Subcutaneous abdominal adipose tissue (tissue), 5 donors: ENCODE measurements around the gene PPP2R5C.

ENCODE experiments used
- H3K27ac ChIP-seq: one replicate; pipeline ENCODE4 v1.7.0; 2013; ENCODE audit warnings: low read depth, mild to moderate bottlenecking, inconsistent platforms, low read length, moderate library complexity
- H3K27me3 ChIP-seq, 5 donors: one replicate each; pipeline ENCODE4 v1.7.0; 2013; ENCODE audit warnings: low read length in 5 of 5, inconsistent platforms in 1 of 5; ENCODE audit not compliant: control insufficient read depth in 5 of 5, insufficient read depth in 4 of 5
- H3K36me3 ChIP-seq, 5 donors: one replicate each; pipeline ENCODE4 v1.7.0; 2013; ENCODE audit warnings: low read length in 5 of 5; ENCODE audit not compliant: control insufficient read depth in 5 of 5, insufficient read depth in 5 of 5
- H3K4me1 ChIP-seq, 5 donors: one replicate each; pipeline ENCODE4 v1.7.0; 2013; ENCODE audit warnings: low read length in 5 of 5, mild to moderate bottlenecking in 3 of 5, moderate library complexity in 1 of 5; ENCODE audit not compliant: control insufficient read depth in 5 of 5, insufficient read depth in 5 of 5
- H3K4me3 ChIP-seq, 5 donors: one replicate each; pipeline ENCODE4 v1.7.0; 2013; ENCODE audit warnings: low read length in 5 of 5, low read depth in 1 of 5
- H3K9ac ChIP-seq, 5 donors: one replicate each; pipeline ENCODE4 v1.7.0; 2013; ENCODE audit warnings: low read length in 5 of 5, mild to moderate bottlenecking in 4 of 5, moderate library complexity in 3 of 5
- H3K9me3 ChIP-seq, 5 donors: one replicate each; pipeline ENCODE4 v1.7.0; 2013; ENCODE audit warnings: low read length in 5 of 5; ENCODE audit not compliant: control insufficient read depth in 5 of 5
- donor health status: healthy.
- donor health status: healthy.
- donor health status: healthy.
- donor health status: healthy.
- donor health status: healthy.

Gene PPP2R5C

GRCh38 chr14:101844219-101844618 is 82.7 kb downstream of the PPP2R5C start:
- Histone ChIP-seq H3K27ac (no peak overlapping the region), H3K9me3 (no peaks in the 10 kb centered on the region), H3K36me3 (peaks cover 0 to 12% (median 0%) of the 10 kb centered on the region in 5 donors), H3K4me3 (peak overlapping the region in 1 of 5 donors; percentile 19), H3K9ac (no peak overlapping the region), H3K4me1 (peaks cover 2 to 19% (median 12%) of the 10 kb centered on the region in 5 donors), H3K27me3 (no peaks in the 10 kb centered on the region)

- Histone ChIP-seq H3K36me3 (peaks cover 0 to 12% (median 0%) of the 10 kb centered on the region in 5 donors), H3K4me1 (peaks cover 2 to 19% (median 12%) of the 10 kb centered on the region in 5 donors), H3K4me3 (no peak overlapping the region), H3K9ac (no peak overlapping the region), H3K27me3 (no peaks in the 10 kb centered on the region), H3K9me3 (no peaks in the 10 kb centered on the region), H3K27ac (no peak overlapping the region)
Observed at GRCh38 chr14:101844751-101845150, 83.2 kb downstream of the PPP2R5C start.

GRCh38 chr14:101845496-101845895 is 84.0 kb downstream of the PPP2R5C start:
- peaks cover 2 to 19% (median 12%) of the 10 kb centered on the region in 5 donors for H3K4me1 ChIP-seq
- no peaks in the 10 kb centered on the region for H3K9me3 ChIP-seq
- H3K4me3 ChIP-seq: no peak overlapping the region
- no peaks in the 10 kb centered on the region for H3K27me3 ChIP-seq
- peaks cover 0 to 12% (median 0%) of the 10 kb centered on the region in 5 donors for H3K36me3 ChIP-seq
- no peak overlapping the region for H3K9ac ChIP-seq
- no peak overlapping the region for H3K27ac ChIP-seq

- Histone ChIP-seq H3K27me3 (no peaks in the 10 kb centered on the region), H3K9ac (no peak overlapping the region), H3K4me3 (no peak overlapping the region), H3K36me3 (peaks cover 0 to 12% (median 0%) of the 10 kb centered on the region in 5 donors), H3K9me3 (no peaks in the 10 kb centered on the region), H3K27ac (no peak overlapping the region), H3K4me1 (peaks cover 2 to 19% (median 12%) of the 10 kb centered on the region in 5 donors)
Observed at GRCh38 chr14:101845896-101846295, 84.4 kb downstream of the PPP2R5C start.

- peaks cover 0 to 9% (median 0%) of the 10 kb centered on the region in 5 donors for H3K36me3 ChIP-seq
- no peak overlapping the region for H3K27ac ChIP-seq
- H3K27me3 ChIP-seq: no peaks in the 10 kb centered on the region
- peaks cover 0 to 21% (median 18%) of the 10 kb centered on the region in 5 donors for H3K4me1 ChIP-seq
- H3K9me3 ChIP-seq: no peaks in the 10 kb centered on the region
- no peak overlapping the region for H3K4me3 ChIP-seq
- H3K9ac ChIP-seq: no peak overlapping the region
Observed at GRCh38 chr14:101849125-101849524, 87.6 kb downstream of the PPP2R5C start.

- Histone ChIP-seq H3K36me3 (peaks cover 0 to 9% (median 0%) of the 10 kb centered on the region in 5 donors), H3K4me3 (no peak overlapping the region), H3K9me3 (no peaks in the 10 kb centered on the region), H3K27me3 (no peaks in the 10 kb centered on the region), H3K4me1 (peaks cover 0 to 21% (median 17%) of the 10 kb centered on the region in 5 donors), H3K27ac (no peak overlapping the region), H3K9ac (no peak overlapping the region)
Observed at GRCh38 chr14:101849640-101850039, 88.1 kb downstream of the PPP2R5C start.

- H3K9me3 ChIP-seq: no peaks in the 10 kb centered on the region
- H3K36me3 ChIP-seq: peaks cover 0 to 3% (median 0%) of the 10 kb centered on the region in 5 donors
- no peak overlapping the region for H3K9ac ChIP-seq
- H3K4me1 ChIP-seq: peaks cover 0 to 21% (median 17%) of the 10 kb centered on the region in 5 donors
- no peak overlapping the region for H3K4me3 ChIP-seq
- H3K27me3 ChIP-seq: no peaks in the 10 kb centered on the region
- no peak overlapping the region for H3K27ac ChIP-seq
Observed at GRCh38 chr14:101851183-101851582, 89.7 kb downstream of the PPP2R5C start.

GRCh38 chr14:101851736-101852405 is 90.4 kb downstream of the PPP2R5C start:
- Histone ChIP-seq H3K4me1 (peaks cover 0 to 21% (median 17%) of the 10 kb centered on the region in 5 donors), H3K9ac (no peak overlapping the region), H3K36me3 (peaks cover 0 to 6% (median 3%) of the 10 kb centered on the region in 5 donors), H3K4me3 (no peak overlapping the region), H3K9me3 (no peaks in the 10 kb centered on the region), H3K27ac (no peak overlapping the region), H3K27me3 (no peaks in the 10 kb centered on the region)

GRCh38 chr14:101852785-101853184 is 91.3 kb downstream of the PPP2R5C start:
- Histone ChIP-seq H3K36me3 (peaks cover 3 to 11% (median 8%) of the 10 kb centered on the region in 5 donors), H3K4me3 (no peak overlapping the region), H3K4me1 (peaks cover 0 to 21% (median 18%) of the 10 kb centered on the region in 5 donors), H3K9me3 (no peaks in the 10 kb centered on the region), H3K27ac (no peak overlapping the region), H3K27me3 (no peaks in the 10 kb centered on the region), H3K9ac (no peak overlapping the region)

- H3K27me3 ChIP-seq: no peaks in the 10 kb centered on the region
- H3K9me3 ChIP-seq: no peaks in the 10 kb centered on the region
- H3K27ac ChIP-seq: no peak overlapping the region
- H3K9ac ChIP-seq: peak overlapping the region in 1 of 5 donors; percentile 5
- peaks cover 0 to 21% (median 18%) of the 10 kb centered on the region in 5 donors for H3K4me1 ChIP-seq
- peaks cover 3 to 12% (median 8%) of the 10 kb centered on the region in 5 donors for H3K36me3 ChIP-seq
- H3K4me3 ChIP-seq: no peak overlapping the region
Observed at GRCh38 chr14:101853455-101854018, 92.0 kb downstream of the PPP2R5C start.
